HG02884 (cell line): Measurements from ENCODE around the gene SETD1B.

Experiments
- ATAC-seq: cut with Tn5 transposase; IDR thresholded peaks from one replicate; pipeline ENCODE4 v1.9.1; 2021; ENCODE audit warnings: mild to moderate bottlenecking, moderate library complexity; ENCODE audit not compliant: unreplicated experiment

Gene SETD1B

GRCh38 chr12:121806546-121807423 lies 3.0 kb downstream of the SETD1B start:
- no peak for ATAC-seq

GRCh38 chr12:121807642-121808347 lies 4.0 kb downstream of the SETD1B start:
- no peak for ATAC-seq

- ATAC-seq, result no peak
Observed at GRCh38 chr12:121808623-121809022, 4.8 kb downstream of the SETD1B start.

GRCh38 chr12:121809712-121810116 lies 5.9 kb downstream of the SETD1B start:
- no peak for ATAC-seq

- no peak for ATAC-seq
Observed at GRCh38 chr12:121810234-121810817, 6.5 kb downstream of the SETD1B start.

GRCh38 chr12:121810833-121811433 lies 7.1 kb downstream of the SETD1B start:
- no peak for ATAC-seq

GRCh38 chr12:121811434-121812319 lies 7.9 kb downstream of the SETD1B start:
- ATAC-seq, result no peak

GRCh38 chr12:121812320-121812871 lies 8.6 kb downstream of the SETD1B start:
- ATAC-seq, result no peak

- no peak for ATAC-seq
Observed at GRCh38 chr12:121812921-121813896, 9.4 kb downstream of the SETD1B start.

GRCh38 chr12:121813951-121814350 lies 10.1 kb downstream of the SETD1B start:
- no peak for ATAC-seq

GRCh38 chr12:121814429-121815119 lies 10.8 kb downstream of the SETD1B start:
- ATAC-seq, result no peak

GRCh38 chr12:121815263-121815662 lies 11.5 kb downstream of the SETD1B start:
- ATAC-seq, result no peak

- no peak for ATAC-seq
Observed at GRCh38 chr12:121816925-121817647, 13.3 kb downstream of the SETD1B start.

- no peak for ATAC-seq
Observed at GRCh38 chr12:121817648-121818043, 13.8 kb downstream of the SETD1B start.

GRCh38 chr12:121819212-121819949 lies 15.6 kb downstream of the SETD1B start:
- no peak for ATAC-seq

- no peak for ATAC-seq
Observed at GRCh38 chr12:121820056-121820455, 16.2 kb downstream of the SETD1B start.
